Measurements from ENCODE around the gene MCCD1. TPM values are rescaled to one million over a fixed set of nuclear protein-coding genes. Genes with fewer than 3 reads are reported as not detected.

The MCCD1 gene
- total RNA-seq, 2 donors from 2014 or later = not detected

DNA sequence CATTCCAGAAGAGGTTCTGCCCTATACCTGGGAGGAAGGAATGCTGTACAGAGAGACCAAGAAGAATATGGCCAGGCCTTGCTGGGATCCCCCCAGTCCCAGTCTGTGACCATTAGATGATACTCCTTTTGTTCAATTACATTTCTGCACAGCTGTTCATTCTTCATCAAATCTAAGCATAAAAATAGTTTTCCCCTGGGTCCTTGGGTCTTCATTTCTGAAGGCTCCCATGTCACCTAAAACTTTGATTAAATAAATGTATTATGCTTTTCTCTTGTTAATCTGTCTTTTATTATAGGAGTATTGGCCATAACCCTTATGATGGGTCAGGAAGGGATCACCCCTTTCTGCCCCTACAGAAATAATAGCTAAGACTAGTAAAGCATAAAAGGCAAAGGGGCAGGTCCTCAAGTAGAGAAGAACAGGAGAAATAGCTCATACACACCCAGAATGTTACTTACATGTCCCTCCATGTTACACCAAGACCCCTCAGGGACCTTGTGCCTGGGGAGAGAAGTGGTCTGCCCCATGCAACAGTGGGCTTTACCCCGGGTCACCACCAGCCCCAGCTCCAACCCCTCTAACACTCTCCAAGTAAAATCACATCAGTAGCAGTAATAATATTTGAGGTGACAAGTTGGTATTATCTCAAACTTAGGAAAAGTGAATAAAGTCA, 41.2 kb downstream of the MCCD1 start:
- Histone ChIP-seq H3K9ac (ENCODE audit: extremely low read depth, low read length, poor library complexity, severe bottlenecking) (no peak overlapping the region), H3K9me3 (ENCODE audit: control insufficient read depth, low read length) (no peaks in the 10 kb centered on the region), H3K4me3 (ENCODE audit: low read length) (no peak overlapping the region), H3K4me1 (ENCODE audit: control insufficient read depth, insufficient read depth, low read length) (peaks cover 6% of the 10 kb centered on the region), H3K27ac (ENCODE audit: low read depth, low read length) (no peak overlapping the region), H3K36me3 (ENCODE audit: control insufficient read depth, insufficient read depth, low read length) (no peaks in the 10 kb centered on the region), H3K27me3 (ENCODE audit: control insufficient read depth, insufficient read depth, low read length, poor library complexity, severe bottlenecking) (no peaks in the 10 kb centered on the region)
- no peak for DNase-seq
- H3K9me3 Mint-ChIP-seq = no peaks in the 10 kb centered on the region
- peaks cover 6% of the 10 kb centered on the region for H3K27me3 Mint-ChIP-seq (ENCODE audit: insufficient read depth)
- H3K36me3 Mint-ChIP-seq (ENCODE audit: low read depth) = no peaks in the 10 kb centered on the region
- no peak for TF ChIP-seq CTCF (conservative IDR thresholded peaks at IDR 0.05)
- H3K4me3 Mint-ChIP-seq = no peak overlapping the region
- no peak overlapping the region for H3K27ac Mint-ChIP-seq
- peaks cover 7% of the 10 kb centered on the region for H3K4me1 Mint-ChIP-seq
- WGBS, 2 experiments (ENCODE audit: insufficient coverage in 1 of 2, insufficient read length in 1 of 2) = no CpG with 5 or more reads among the region's 1 CpG

GRCh38 chr6:31572041-31572911, 43.5 kb downstream of the MCCD1 start, which contains the start of gene LTA:
Gene LTA (plus strand): TSS chr6:31572289. CDS start chr6:31572743, 454 bp downstream.
- H3K4me3 Mint-ChIP-seq = no peak within 1 kb of the TSS
- H3K36me3 ChIP-seq (ENCODE audit: control insufficient read depth, insufficient read depth, low read length) = no peaks in the 10 kb centered on the region
- no peak for TF ChIP-seq CTCF (conservative IDR thresholded peaks at IDR 0.05)

GRCh38 chr6:31573239-31574105, 44.7 kb downstream of the MCCD1 start:
- H3K27me3 Mint-ChIP-seq (ENCODE audit: insufficient read depth) = peaks cover 28% of the 10 kb centered on the region
- no peak for DNase-seq
- 72 to 87% methylated on average over 3 to 9 of the region's 9 CpGs for WGBS, 2 experiments (ENCODE audit: insufficient coverage in 1 of 2, insufficient read length in 1 of 2)
- Histone ChIP-seq H3K36me3 (ENCODE audit: control insufficient read depth, insufficient read depth, low read length) (no peaks in the 10 kb centered on the region), H3K27ac (ENCODE audit: low read depth, low read length) (no peak overlapping the region), H3K9ac (ENCODE audit: extremely low read depth, low read length, poor library complexity, severe bottlenecking) (peak overlapping the region; percentile 11), H3K27me3 (ENCODE audit: control insufficient read depth, insufficient read depth, low read length, poor library complexity, severe bottlenecking) (no peaks in the 10 kb centered on the region), H3K4me1 (ENCODE audit: control insufficient read depth, insufficient read depth, low read length) (peaks cover 6% of the 10 kb centered on the region), H3K9me3 (ENCODE audit: control insufficient read depth, low read length) (no peaks in the 10 kb centered on the region), H3K4me3 (ENCODE audit: low read length) (no peak overlapping the region)
- TF ChIP-seq CTCF (conservative IDR thresholded peaks at IDR 0.05) = no peak
- H3K4me3 Mint-ChIP-seq = no peak overlapping the region
- H3K9me3 Mint-ChIP-seq = no peaks in the 10 kb centered on the region
- H3K27ac Mint-ChIP-seq = no peak overlapping the region
- H3K36me3 Mint-ChIP-seq (ENCODE audit: low read depth) = no peaks in the 10 kb centered on the region
- peaks cover 7% of the 10 kb centered on the region for H3K4me1 Mint-ChIP-seq

More at GRCh38 chr6:31572041-31572911, 43.5 kb downstream of the MCCD1 start, which contains the start of gene LTA:
- Mint-ChIP-seq H3K27ac (no peak within 1 kb of the TSS), H3K36me3 (ENCODE audit: low read depth) (no peaks in the 10 kb centered on the region), H3K4me1 (peaks cover 7% of the 10 kb centered on the region), H3K27me3 (ENCODE audit: insufficient read depth) (peaks cover 26% of the 10 kb centered on the region), H3K9me3 (no peaks in the 10 kb centered on the region)
- H3K27ac ChIP-seq (ENCODE audit: low read depth, low read length) = no peak within 1 kb of the TSS
- H3K9me3 ChIP-seq (ENCODE audit: control insufficient read depth, low read length) = no peaks in the 10 kb centered on the region
- H3K27me3 ChIP-seq (ENCODE audit: control insufficient read depth, insufficient read depth, low read length, poor library complexity, severe bottlenecking) = no peaks in the 10 kb centered on the region
- no peak for DNase-seq
- 93 to 97% methylated on average over 20 to 27 of the region's 27 CpGs for WGBS, 2 experiments (ENCODE audit: insufficient coverage in 1 of 2, insufficient read length in 1 of 2)
- H3K9ac ChIP-seq (ENCODE audit: extremely low read depth, low read length, poor library complexity, severe bottlenecking) = no peak within 1 kb of the TSS
- no peak within 1 kb of the TSS for H3K4me3 ChIP-seq (ENCODE audit: low read length)
- peaks cover 6% of the 10 kb centered on the region for H3K4me1 ChIP-seq (ENCODE audit: control insufficient read depth, insufficient read depth, low read length)
